Activated CD8-positive, alpha-beta memory T cell treated with anti-CD3 and anti-CD28 coated beads for 24 hours (primary cell): ENCODE measurements around the gene VAX1.

Experiments
- DNase-seq: peaks from one replicate; pipeline ENCODE4 v3.0.0-alpha.2; 2020

The VAX1 gene

GRCh38 chr10:117163954-117164548 lies 26.0 kb upstream of the VAX1 start:
- DNase-seq: no peak

GRCh38 chr10:117163061-117163953 lies 25.2 kb upstream of the VAX1 start:
- no peak for DNase-seq

- DNase-seq: no peak
Observed at GRCh38 chr10:117162093-117163060, 24.3 kb upstream of the VAX1 start.

GRCh38 chr10:117161386-117162033 lies 23.4 kb upstream of the VAX1 start:
- DNase-seq: no peak

- DNase-seq: no peak
Observed at GRCh38 chr10:117160567-117160966, 22.5 kb upstream of the VAX1 start.

GRCh38 chr10:117159390-117159789 lies 21.3 kb upstream of the VAX1 start:
- DNase-seq: no peak

- DNase-seq: no peak
Observed at GRCh38 chr10:117158297-117158696, 20.2 kb upstream of the VAX1 start.

- DNase-seq: no peak
Observed at GRCh38 chr10:117152668-117153067, 14.6 kb upstream of the VAX1 start.

GRCh38 chr10:117148284-117148683 lies 10.2 kb upstream of the VAX1 start:
- DNase-seq: no peak

GRCh38 chr10:117145019-117145418 lies 6.9 kb upstream of the VAX1 start:
- no peak for DNase-seq

GRCh38 chr10:117143103-117143823 lies 5.2 kb upstream of the VAX1 start:
- no peak for DNase-seq

GRCh38 chr10:117140525-117140902 lies 2.4 kb upstream of the VAX1 start:
- DNase-seq: no peak

GRCh38 chr10:117139581-117140524 lies 1.8 kb upstream of the VAX1 start:
- DNase-seq: no peak

- no peak for DNase-seq
Observed at GRCh38 chr10:117138838-117139580, 939 bp upstream of the VAX1 start.

- DNase-seq: no peak
Observed at GRCh38 chr10:117137031-117137910, 799 bp downstream of the VAX1 start.

GRCh38 chr10:117136391-117136975 lies 1.6 kb downstream of the VAX1 start:
- no peak for DNase-seq

GRCh38 chr10:117135480-117136140 lies 2.5 kb downstream of the VAX1 start:
- no peak for DNase-seq

GRCh38 chr10:117135026-117135372 lies 3.1 kb downstream of the VAX1 start:
- DNase-seq: no peak
